ENCODE measurements around the gene SLC16A10.
"Not testable (repeated sequence)": the region's sequence is repeated elsewhere in the genome, so short reads cannot be mapped to it uniquely, and the experiment has no call there.

The SLC16A10 gene

GRCh38 chr6:111189666-111190210 lies 102.4 kb downstream of the SLC16A10 start:
- not testable (repeated sequence) for DNase-seq

- DNase-seq = no peak
Measured at GRCh38 chr6:111190637-111191036, 103.3 kb downstream of the SLC16A10 start.

- not testable (repeated sequence) for DNase-seq
Measured at GRCh38 chr6:111191136-111191535, 103.8 kb downstream of the SLC16A10 start.

GRCh38 chr6:111192911-111193555 lies 105.7 kb downstream of the SLC16A10 start:
- no peak for DNase-seq

- no peak for DNase-seq
Measured at GRCh38 chr6:111195656-111196055, 108.4 kb downstream of the SLC16A10 start.

GRCh38 chr6:111198841-111199240 lies 111.5 kb downstream of the SLC16A10 start:
- no peak for DNase-seq

GRCh38 chr6:111199935-111200334 lies 112.6 kb downstream of the SLC16A10 start:
- DNase-seq = no peak

- peak in 1 of 6 experiments; percentile 3 for DNase-seq
Measured at GRCh38 chr6:111200350-111201243, 113.3 kb downstream of the SLC16A10 start.

- no peak for DNase-seq
Measured at GRCh38 chr6:111201244-111201554, 113.9 kb downstream of the SLC16A10 start.

GRCh38 chr6:111201764-111202163 lies 114.5 kb downstream of the SLC16A10 start:
- DNase-seq = no peak

- DNase-seq = not testable (repeated sequence)
Measured at GRCh38 chr6:111203539-111203938, 116.2 kb downstream of the SLC16A10 start.

- no peak for DNase-seq
Measured at GRCh38 chr6:111204305-111204704, 117.0 kb downstream of the SLC16A10 start.

- no peak for DNase-seq
Measured at GRCh38 chr6:111204881-111205280, 117.6 kb downstream of the SLC16A10 start.

- DNase-seq = no peak
Measured at GRCh38 chr6:111205502-111205901, 118.2 kb downstream of the SLC16A10 start.

- DNase-seq = no peak
Measured at GRCh38 chr6:111207141-111207858, 120.0 kb downstream of the SLC16A10 start.

- no peak for DNase-seq
Measured at GRCh38 chr6:111208933-111209332, 121.6 kb downstream of the SLC16A10 start.

GRCh38 chr6:111210194-111210728 lies 123.0 kb downstream of the SLC16A10 start:
- peak in 3 of 6 experiments; percentile 20 to 72 (median 62) for DNase-seq

GRCh38 chr6:111211411-111212030 lies 124.2 kb downstream of the SLC16A10 start:
- DNase-seq = no peak

- no peak for DNase-seq
Measured at GRCh38 chr6:111212625-111213024, 125.3 kb downstream of the SLC16A10 start.

- no peak for DNase-seq
Measured at GRCh38 chr6:111215131-111215530, 127.8 kb downstream of the SLC16A10 start.

GRCh38 chr6:111219785-111220184 lies 132.5 kb downstream of the SLC16A10 start:
- DNase-seq = no peak

- no peak for DNase-seq
Measured at GRCh38 chr6:111220383-111221031, 133.2 kb downstream of the SLC16A10 start.

All from stimulated activated naive CD4-positive, alpha-beta T cell (primary cell).